MCF 10A (cell line): ENCODE measurements around the gene PHB1. TPM values are rescaled to one million over a fixed set of nuclear protein-coding genes. Genes with fewer than 3 reads are reported as not detected.

ENCODE experiments used
- BruUV-seq: library from RNA; stranded (reverse); fragments of 400-500 nt; replicated peaks from 2 replicates; lab custom pipeline; 2021; lab: Mats Ljungman, UMichigan
- CTCF ChIA-PET: fragments of 300-600 bp; sonication (Branson Sonifier 250); formaldehyde crosslinking; extraction: SDS; loops from one replicate; lab custom pipeline; 2021; ENCODE audit warnings: antibody characterized with exemption, inconsistent platforms; lab: Yijun Ruan, JAX
- POLR2A ChIA-PET: fragments of 300-600, 350-650 bp; sonication (Branson Sonifier 250); formaldehyde crosslinking; extraction: SDS; loops from one replicate; lab custom pipeline; 2020; ENCODE audit warnings: antibody characterized with exemption, inconsistent platforms; lab: Yijun Ruan, JAX
- DNase-seq: peaks from one replicate; pipeline ENCODE4 v3.0.0-alpha.2; 2018; ENCODE audit not compliant: unreplicated experiment
- H3K27ac Mint-ChIP-seq: one replicate; pipeline ENCODE4 v1.8.0; 2022; ENCODE audit warnings: mild to moderate bottlenecking, low read depth, mixed read lengths; ENCODE audit not compliant: unreplicated experiment
- H3K27me3 Mint-ChIP-seq: one replicate; pipeline ENCODE4 v1.8.0; 2022; ENCODE audit warnings: mixed read lengths; ENCODE audit not compliant: insufficient read depth, unreplicated experiment
- H3K36me3 Mint-ChIP-seq: one replicate; pipeline ENCODE4 v1.8.0; 2022; ENCODE audit warnings: mild to moderate bottlenecking, moderate library complexity, mixed read lengths; ENCODE audit not compliant: insufficient read depth, unreplicated experiment
- H3K4me1 Mint-ChIP-seq: one replicate; pipeline ENCODE4 v1.8.0; 2022; ENCODE audit warnings: mixed read lengths; ENCODE audit not compliant: insufficient read depth, unreplicated experiment
- H3K4me3 Mint-ChIP-seq: one replicate; pipeline ENCODE4 v1.8.0; 2022; ENCODE audit warnings: mild to moderate bottlenecking, moderate library complexity, mixed read lengths; ENCODE audit not compliant: unreplicated experiment
- H3K9me3 Mint-ChIP-seq: one replicate; pipeline ENCODE4 v1.8.0; 2022; ENCODE audit warnings: mixed read lengths; ENCODE audit not compliant: unreplicated experiment
- intact Hi-C: fragments of 100-400 bp; cut with micrococcal nuclease; formaldehyde crosslinking; loops from 2 replicates; pipeline ENCODE4 v1.14.1; 2022
- total RNA-seq: library from RNA; stranded (reverse); gene quantifications from 2 replicates; pipeline ENCODE4 v1.2.3, GENCODE V29; 2022
- TF ChIP-seq, protein P1 (sequence below): fragments of 200-600 bp; IDR thresholded peaks from one replicate; pipeline ENCODE4 v1.8.0; 2022; ENCODE audit warnings: antibody characterized with exemption, mild to moderate bottlenecking; ENCODE audit not compliant: unreplicated experiment

The PHB1 gene
- total RNA-seq, 1 experiment from 2014 or later = 134 TPM

DNA sequence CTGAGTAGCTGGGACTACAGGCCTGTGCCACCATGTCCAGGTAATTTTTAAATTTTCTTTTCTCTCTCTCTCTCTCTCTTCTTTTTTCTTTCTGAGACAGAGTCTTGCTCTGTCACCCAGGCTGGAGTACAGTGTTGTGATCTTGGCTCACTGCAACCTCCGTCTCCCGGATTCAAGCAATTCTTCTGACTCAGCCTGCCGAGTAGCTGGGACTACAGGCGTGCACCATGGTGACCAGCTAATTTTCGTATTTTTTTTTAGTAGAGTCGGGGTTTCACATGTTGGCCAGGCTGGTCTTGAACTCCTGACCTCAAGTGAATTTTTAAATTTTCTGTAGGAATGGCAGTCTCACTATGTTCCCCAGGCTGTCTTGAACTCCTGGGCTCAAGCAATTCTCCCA lies 41.6 kb downstream of the PHB1 start:
- DNase-seq = no peak
- Mint-ChIP-seq H3K27ac (no peak overlapping the region), H3K9me3 (no peaks in the 10 kb centered on the region), H3K27me3 (no peaks in the 10 kb centered on the region), H3K4me1 (no peaks in the 10 kb centered on the region), H3K36me3 (no peaks in the 10 kb centered on the region), H3K4me3 (no peak overlapping the region)
- POLR2A ChIA-PET = interaction anchor here (1.1 kb wide), 1 partner anchor 11 kb away, joined by 4 read pairs; the partner anchor contains the start of gene ZNF652
- BruUV-seq = no TSS peak
- CTCF ChIA-PET = no interaction called here
- TF ChIP-seq, protein P1, sequence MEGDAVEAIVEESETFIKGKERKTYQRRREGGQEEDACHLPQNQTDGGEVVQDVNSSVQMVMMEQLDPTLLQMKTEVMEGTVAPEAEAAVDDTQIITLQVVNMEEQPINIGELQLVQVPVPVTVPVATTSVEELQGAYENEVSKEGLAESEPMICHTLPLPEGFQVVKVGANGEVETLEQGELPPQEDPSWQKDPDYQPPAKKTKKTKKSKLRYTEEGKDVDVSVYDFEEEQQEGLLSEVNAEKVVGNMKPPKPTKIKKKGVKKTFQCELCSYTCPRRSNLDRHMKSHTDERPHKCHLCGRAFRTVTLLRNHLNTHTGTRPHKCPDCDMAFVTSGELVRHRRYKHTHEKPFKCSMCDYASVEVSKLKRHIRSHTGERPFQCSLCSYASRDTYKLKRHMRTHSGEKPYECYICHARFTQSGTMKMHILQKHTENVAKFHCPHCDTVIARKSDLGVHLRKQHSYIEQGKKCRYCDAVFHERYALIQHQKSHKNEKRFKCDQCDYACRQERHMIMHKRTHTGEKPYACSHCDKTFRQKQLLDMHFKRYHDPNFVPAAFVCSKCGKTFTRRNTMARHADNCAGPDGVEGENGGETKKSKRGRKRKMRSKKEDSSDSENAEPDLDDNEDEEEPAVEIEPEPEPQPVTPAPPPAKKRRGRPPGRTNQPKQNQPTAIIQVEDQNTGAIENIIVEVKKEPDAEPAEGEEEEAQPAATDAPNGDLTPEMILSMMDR = no peak
- intact Hi-C loops = no loop called here

DNA sequence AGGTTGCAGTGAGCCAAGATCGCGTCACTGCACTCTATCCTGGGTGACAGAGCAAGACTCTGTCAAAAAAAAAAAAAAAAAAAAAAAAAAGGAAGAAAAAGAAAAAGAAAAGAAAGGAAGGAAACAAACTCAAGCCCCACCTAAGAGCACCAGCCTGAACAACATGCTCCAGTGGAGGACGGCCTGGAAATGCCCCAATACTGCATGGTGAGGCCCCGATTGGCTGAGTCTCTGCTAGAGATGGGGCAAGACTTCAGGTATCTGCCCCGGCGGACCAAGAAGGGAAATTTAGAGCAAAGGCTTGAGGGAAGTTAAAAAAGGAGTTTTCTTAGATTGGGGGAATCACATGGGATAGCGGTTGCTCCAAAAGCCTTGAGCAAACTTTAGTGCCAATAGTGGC lies 42.3 kb downstream of the PHB1 start:
- TF ChIP-seq, protein P1 = no peak
- no peaks in the 10 kb centered on the region for H3K4me1 Mint-ChIP-seq
- H3K9me3 Mint-ChIP-seq = no peaks in the 10 kb centered on the region
- H3K27me3 Mint-ChIP-seq = no peaks in the 10 kb centered on the region
- no peak for DNase-seq
- no peak overlapping the region for H3K4me3 Mint-ChIP-seq
- CTCF ChIA-PET = interaction anchor here (0.7 to 2.6 kb wide), 2 partner anchors 36 to 57 kb away, joined by 3 to 10 read pairs; no protein-coding TSS in a partner anchor
- POLR2A ChIA-PET = no interaction called here
- intact Hi-C loops = no loop called here
- no peak overlapping the region for H3K27ac Mint-ChIP-seq
- no TSS peak for BruUV-seq
- H3K36me3 Mint-ChIP-seq = no peaks in the 10 kb centered on the region

DNA sequence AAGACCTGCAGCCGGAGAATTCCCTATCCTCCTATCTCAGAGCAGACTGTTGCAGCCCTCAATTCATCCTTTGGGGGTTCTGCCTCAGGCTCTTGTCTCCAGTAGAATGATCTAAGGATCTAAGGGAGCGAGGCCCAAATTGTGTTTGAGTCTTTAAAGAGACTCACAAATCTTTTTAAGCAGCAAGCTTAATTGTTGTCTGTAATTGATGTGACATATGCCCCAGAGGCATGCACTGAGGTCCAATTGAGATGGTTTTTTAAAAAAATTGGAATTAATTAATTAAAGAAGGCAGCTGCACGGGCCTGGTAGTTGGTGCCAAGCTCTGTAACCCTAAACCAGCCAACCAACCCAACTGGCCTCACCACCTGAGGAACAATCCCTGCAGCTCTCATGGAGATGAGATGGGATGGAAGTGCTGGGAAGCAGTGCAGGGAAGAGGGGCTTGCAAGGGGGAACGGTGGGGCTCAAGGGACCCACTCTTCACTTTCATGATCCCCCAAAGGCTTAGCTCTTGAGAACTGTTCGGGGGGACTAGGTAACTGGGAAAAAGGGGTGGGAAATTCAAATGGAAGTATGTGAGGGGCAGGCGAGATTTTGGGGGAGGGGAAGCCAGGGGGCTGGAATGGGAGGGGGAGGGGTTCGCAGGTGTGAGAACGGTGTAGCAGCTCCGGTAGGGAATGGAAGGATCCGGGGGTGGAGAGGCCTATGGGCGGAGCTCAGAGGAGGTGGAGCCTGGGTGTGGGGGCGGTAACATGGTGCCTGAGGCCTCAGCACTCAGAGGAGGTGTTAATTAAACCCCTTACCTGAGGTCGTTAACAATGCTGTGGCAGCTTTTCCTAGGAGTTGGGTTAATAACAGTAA lies 43.5 kb downstream of the PHB1 start:
- ChIA-PET CTCF (interaction anchor here (0.6 to 2.6 kb wide), 3 partner anchors 23 to 699 kb away, joined by 3 to 10 read pairs (median 3); no protein-coding TSS in a partner anchor), POLR2A (no interaction called here)
- Mint-ChIP-seq H3K4me1 (no peaks in the 10 kb centered on the region), H3K27me3 (no peaks in the 10 kb centered on the region), H3K27ac (no peak overlapping the region), H3K36me3 (no peaks in the 10 kb centered on the region), H3K4me3 (no peak overlapping the region), H3K9me3 (no peaks in the 10 kb centered on the region)
- no peak for DNase-seq
- intact Hi-C loops = no loop called here
- TF ChIP-seq, protein P1 = no peak
- no TSS peak for BruUV-seq

- POLR2A ChIA-PET = interaction anchor here (0.6 kb wide), 1 partner anchor 178 kb away, joined by 3 read pairs; no protein-coding TSS in a partner anchor
- Mint-ChIP-seq H3K9me3 (no peaks in the 10 kb centered on the region), H3K27ac (no peak overlapping the region), H3K4me1 (no peaks in the 10 kb centered on the region), H3K27me3 (no peaks in the 10 kb centered on the region), H3K4me3 (no peak overlapping the region), H3K36me3 (no peaks in the 10 kb centered on the region)
- TF ChIP-seq, protein P1 = no peak
- DNase-seq = no peak
- no TSS peak for BruUV-seq
- intact Hi-C loops = loop anchor here (10.0 kb wide), 1 partner anchor 55 kb away; no protein-coding TSS in a partner anchor
- CTCF ChIA-PET = interaction anchor here (0.7 to 2.6 kb wide), 8 partner anchors 14 to 367 kb away, joined by 3 to 10 read pairs (median 4); no protein-coding TSS in a partner anchor
Observed at GRCh38 chr17:49369760-49370159, 44.9 kb downstream of the PHB1 start.
